BLaER1 treated with 17β-estradiol and CSF1 and Interleukin-3, amounts not matched to agents 10 nM and 100 nM (cell line): ENCODE measurements around the gene ADCY4.
"Not testable (repeated sequence)": the region's sequence is repeated elsewhere in the genome, so short reads cannot be mapped to it uniquely, and the experiment has no call there.

Source experiments
- H3K27ac ChIP-seq, 11 experiments: shearing (Covaris generic); formaldehyde crosslinking; 2 replicates each; pipeline ENCODE4 v1.8.1; 2022
- H3K27me3 ChIP-seq, 11 experiments: shearing (Covaris generic); formaldehyde crosslinking; 2 replicates each; pipeline ENCODE4 v1.8.1; 2022
- H3K36me3 ChIP-seq, 11 experiments: shearing (Covaris generic); formaldehyde crosslinking; 2 replicates each; pipeline ENCODE4 v1.8.1; 2022
- H3K4me1 ChIP-seq, 10 experiments: shearing (Covaris generic); formaldehyde crosslinking; 2 replicates each; pipeline ENCODE4 v1.8.1; 2022
- H3K4me2 ChIP-seq, 11 experiments: shearing (Covaris generic); formaldehyde crosslinking; 2 replicates each; pipeline ENCODE4 v1.8.1; 2022
- H3K4me3 ChIP-seq, 10 experiments: shearing (Covaris generic); formaldehyde crosslinking; 2 replicates each; pipeline ENCODE4 v1.8.1; 2022
- H3K9ac ChIP-seq, 11 experiments: shearing (Covaris generic); formaldehyde crosslinking; 2 replicates each; pipeline ENCODE4 v1.8.1; 2022
- H3K9me3 ChIP-seq, 11 experiments: shearing (Covaris generic); formaldehyde crosslinking; replicated peaks in 1 of 11; 2 replicates each; pipeline ENCODE4 v1.8.1; 2022
- H4K20me1 ChIP-seq, 11 experiments: shearing (Covaris generic); formaldehyde crosslinking; 2 replicates each; pipeline ENCODE4 v1.8.1; 2022
- Cebpa-rat ChIP-seq, 11 experiments: shearing (Covaris generic); IDR thresholded peaks; 2 replicates each; pipeline ENCODE4 v1.8.1; 2022

The ADCY4 gene

GRCh38 chr14:24363401-24363800, 28.5 kb upstream of the ADCY4 start:
- Histone ChIP-seq H3K36me3 (no peaks in the 10 kb centered on the region), H3K9me3 (no peaks in the 10 kb centered on the region), H3K4me2 (no peak overlapping the region), H3K27me3 (no peaks in the 10 kb centered on the region), H3K27ac (no peak overlapping the region), H3K9ac (no peak overlapping the region), H4K20me1 (no peaks in the 10 kb centered on the region), H3K4me1 (peaks cover 9 to 47% (median 29%) of the 10 kb centered on the region in 10 experiments), H3K4me3 (no peak overlapping the region)
- TF ChIP-seq Cebpa-rat (IDR thresholded peaks at IDR 0.05), result no peak

- H3K9ac ChIP-seq, result no peak overlapping the region
- H3K4me3 ChIP-seq, result no peak overlapping the region
- peaks cover 9 to 39% (median 26%) of the 10 kb centered on the region in 10 experiments for H3K4me1 ChIP-seq
- H4K20me1 ChIP-seq, result no peaks in the 10 kb centered on the region
- no peak for TF ChIP-seq Cebpa-rat (IDR thresholded peaks at IDR 0.05)
- peak overlapping the region in 1 of 11 experiments; percentile 30; a peak in 1 of 22 replicates for H3K4me2 ChIP-seq
- H3K9me3 ChIP-seq, result no peaks in the 10 kb centered on the region
- no peaks in the 10 kb centered on the region for H3K27me3 ChIP-seq
- no peaks in the 10 kb centered on the region for H3K36me3 ChIP-seq
- H3K27ac ChIP-seq, result no peak overlapping the region
Observed at GRCh38 chr14:24362241-24362960, 27.5 kb upstream of the ADCY4 start.

GRCh38 chr14:24361326-24361725, 26.5 kb upstream of the ADCY4 start:
- Histone ChIP-seq H3K27me3 (no peaks in the 10 kb centered on the region), H3K4me3 (no peak overlapping the region), H3K4me2 (peak overlapping the region in 3 of 11 experiments; percentile 20 to 43 (median 30); a peak in 6 of 22 replicates), H3K9me3 (no peaks in the 10 kb centered on the region), H3K9ac (no peak overlapping the region), H4K20me1 (no peaks in the 10 kb centered on the region), H3K27ac (no peak overlapping the region), H3K4me1 (peaks cover 9 to 30% (median 19%) of the 10 kb centered on the region in 10 experiments), H3K36me3 (no peaks in the 10 kb centered on the region)
- TF ChIP-seq Cebpa-rat (IDR thresholded peaks at IDR 0.05), result no peak

GRCh38 chr14:24360281-24360680, 25.4 kb upstream of the ADCY4 start:
- Histone ChIP-seq H4K20me1 (no peaks in the 10 kb centered on the region), H3K27ac (no peak overlapping the region), H3K27me3 (no peaks in the 10 kb centered on the region), H3K36me3 (no peaks in the 10 kb centered on the region), H3K9ac (no peak overlapping the region), H3K4me3 (no peak overlapping the region), H3K4me2 (no peak overlapping the region), H3K4me1 (peaks cover 5 to 25% (median 9%) of the 10 kb centered on the region in 10 experiments), H3K9me3 (no peaks in the 10 kb centered on the region)
- TF ChIP-seq Cebpa-rat (IDR thresholded peaks at IDR 0.05), result no peak

- Histone ChIP-seq H4K20me1 (no peaks in the 10 kb centered on the region), H3K27ac (no peak overlapping the region), H3K4me3 (no peak overlapping the region), H3K9me3 (no peaks in the 10 kb centered on the region), H3K4me1 (peaks cover 0 to 40% (median 9%) of the 10 kb centered on the region in 10 experiments; a peak in 15 of 20 replicates), H3K9ac (no peak overlapping the region), H3K4me2 (no peak overlapping the region), H3K36me3 (no peaks in the 10 kb centered on the region), H3K27me3 (no peaks in the 10 kb centered on the region)
- TF ChIP-seq Cebpa-rat (IDR thresholded peaks at IDR 0.05), result no peak
Observed at GRCh38 chr14:24356208-24356607, 21.3 kb upstream of the ADCY4 start.

- H4K20me1 ChIP-seq, result no peaks in the 10 kb centered on the region
- peaks cover 0 to 4% (median 0%) of the 10 kb centered on the region in 11 experiments; a peak in 2 of 22 replicates for H3K27me3 ChIP-seq
Observed at GRCh38 chr14:24355009-24355408, 20.1 kb upstream of the ADCY4 start.

GRCh38 chr14:24354482-24354825, 19.6 kb upstream of the ADCY4 start:
- H3K4me2 ChIP-seq, result peak overlapping the region in 9 of 11 experiments; percentile 2 to 80 (median 45); a peak in 11 of 22 replicates
- peak overlapping the region in 3 of 11 experiments; percentile 23 to 60 (median 50); a peak in 5 of 22 replicates for H3K27ac ChIP-seq
- not testable (repeated sequence) for H3K9ac ChIP-seq, H3K9me3 ChIP-seq, H4K20me1 ChIP-seq, H3K27me3 ChIP-seq, H3K36me3 ChIP-seq, H3K4me3 ChIP-seq
- peaks cover 0 to 35% (median 7%) of the 10 kb centered on the region in 10 experiments; a peak in 14 of 20 replicates for H3K4me1 ChIP-seq

More at GRCh38 chr14:24355009-24355408, 20.1 kb upstream of the ADCY4 start:
- Histone ChIP-seq H3K4me3 (no peak overlapping the region), H3K9me3 (no peaks in the 10 kb centered on the region), H3K4me2 (peak overlapping the region in 3 of 11 experiments; percentile 69 to 80 (median 70); a peak in 5 of 22 replicates), H3K9ac (no peak overlapping the region), H3K4me1 (peaks cover 0 to 35% (median 7%) of the 10 kb centered on the region in 10 experiments; a peak in 14 of 20 replicates), H3K36me3 (no peaks in the 10 kb centered on the region), H3K27ac (peak overlapping the region in 1 of 11 experiments; percentile 50; a peak in 1 of 22 replicates)
- no peak for TF ChIP-seq Cebpa-rat (IDR thresholded peaks at IDR 0.05)

DNA sequence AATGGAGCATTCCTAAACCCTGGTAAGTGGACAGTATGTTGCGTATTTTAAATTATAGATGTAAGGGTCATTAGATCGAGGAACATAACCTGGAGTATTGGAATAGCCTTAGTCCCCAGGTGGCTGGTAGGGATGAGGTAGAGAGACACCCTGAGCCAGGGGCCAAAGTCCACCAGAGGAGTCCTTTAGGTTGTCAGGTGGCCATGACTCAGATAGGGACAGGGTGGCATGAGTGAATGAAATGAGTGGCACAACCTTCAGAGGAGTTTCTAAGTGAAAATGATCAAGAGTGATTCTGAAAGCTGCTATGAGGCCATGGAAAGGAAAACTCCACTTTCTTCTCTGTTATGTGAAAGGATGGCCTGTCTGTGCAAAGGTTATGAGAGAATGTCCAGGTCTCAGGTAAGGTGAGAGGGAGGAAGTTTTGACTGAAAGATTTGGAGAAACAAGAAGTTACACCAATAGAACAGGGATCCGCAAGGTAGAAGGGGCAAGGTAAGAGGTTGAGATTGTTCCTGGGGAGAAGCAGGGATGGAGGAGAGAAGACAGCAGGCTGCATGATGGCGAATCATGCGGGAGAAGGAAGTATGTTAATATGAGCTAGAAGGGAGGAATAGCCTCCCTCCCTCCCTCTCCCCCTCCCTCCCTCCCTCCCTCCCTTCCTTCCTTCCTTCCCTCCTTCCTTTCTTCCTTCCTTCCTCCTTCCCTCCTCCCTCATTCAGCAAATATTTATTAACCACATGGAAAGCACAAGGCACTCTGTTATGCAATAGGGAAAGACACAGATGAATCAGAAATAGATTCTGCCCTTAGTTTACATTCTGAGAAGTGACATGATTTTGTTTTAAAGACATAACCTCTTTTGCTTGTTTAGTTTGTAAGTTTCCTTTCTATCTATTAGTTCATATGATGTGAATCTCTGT, 18.9 kb upstream of the ADCY4 start:
- Histone ChIP-seq H3K4me1 (peaks cover 0 to 35% (median 7%) of the 10 kb centered on the region in 10 experiments; a peak in 14 of 20 replicates), H3K9ac (no peak overlapping the region), H3K9me3 (no peaks in the 10 kb centered on the region), H3K36me3 (no peaks in the 10 kb centered on the region), H3K4me3 (no peak overlapping the region), H3K27ac (peak overlapping the region in 3 of 11 experiments; percentile 23 to 60 (median 50); a peak in 5 of 22 replicates), H4K20me1 (no peaks in the 10 kb centered on the region), H3K4me2 (peak overlapping the region in 10 of 11 experiments; percentile 2 to 80 (median 42); a peak in 10 of 22 replicates), H3K27me3 (peaks cover 0 to 8% (median 0%) of the 10 kb centered on the region in 11 experiments; a peak in 2 of 22 replicates)
- no peak for TF ChIP-seq Cebpa-rat (IDR thresholded peaks at IDR 0.05)

DNA sequence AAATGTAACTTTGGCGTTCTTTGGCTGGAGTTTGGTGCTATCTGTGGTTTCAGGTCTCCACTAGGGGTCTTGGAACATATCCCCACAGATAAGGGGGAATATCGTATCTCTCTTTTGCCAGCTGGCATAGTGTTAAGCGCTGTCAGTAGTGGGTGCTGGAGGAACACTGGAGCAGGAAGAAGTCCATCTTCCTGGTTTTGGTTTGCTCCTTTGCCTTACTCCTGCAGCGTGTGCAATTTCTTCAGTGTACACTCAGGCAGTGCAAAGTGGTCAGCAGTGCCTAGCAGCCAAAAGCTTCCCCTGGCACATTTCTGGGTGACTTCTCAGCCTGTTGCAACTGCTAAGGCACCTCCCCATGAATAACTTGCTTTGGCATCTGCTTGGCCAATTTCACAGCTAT, 16.6 kb upstream of the ADCY4 start:
- Histone ChIP-seq H3K27ac (no peak overlapping the region), H4K20me1 (no peaks in the 10 kb centered on the region), H3K9me3 (no peaks in the 10 kb centered on the region), H3K4me1 (peaks cover 0 to 35% (median 7%) of the 10 kb centered on the region in 10 experiments; a peak in 14 of 20 replicates), H3K9ac (no peak overlapping the region), H3K4me2 (peak overlapping the region in 3 of 11 experiments; percentile 16 to 55 (median 38); a peak in 7 of 22 replicates), H3K27me3 (peaks cover 0 to 8% (median 0%) of the 10 kb centered on the region in 11 experiments; a peak in 2 of 22 replicates), H3K4me3 (no peak overlapping the region), H3K36me3 (no peaks in the 10 kb centered on the region)
- TF ChIP-seq Cebpa-rat (IDR thresholded peaks at IDR 0.05), result no peak
